HG03571 (cell line): Measurements from ENCODE around the gene B4GALNT3.
A peak's percentile ranks its signal among the peaks of the same experiment; 100 is the strongest.

ENCODE experiments used
- ATAC-seq: cut with Tn5 transposase; IDR thresholded peaks from one replicate; pipeline ENCODE4 v1.9.1; 2021; ENCODE audit not compliant: unreplicated experiment

B4GALNT3 gene

DNA sequence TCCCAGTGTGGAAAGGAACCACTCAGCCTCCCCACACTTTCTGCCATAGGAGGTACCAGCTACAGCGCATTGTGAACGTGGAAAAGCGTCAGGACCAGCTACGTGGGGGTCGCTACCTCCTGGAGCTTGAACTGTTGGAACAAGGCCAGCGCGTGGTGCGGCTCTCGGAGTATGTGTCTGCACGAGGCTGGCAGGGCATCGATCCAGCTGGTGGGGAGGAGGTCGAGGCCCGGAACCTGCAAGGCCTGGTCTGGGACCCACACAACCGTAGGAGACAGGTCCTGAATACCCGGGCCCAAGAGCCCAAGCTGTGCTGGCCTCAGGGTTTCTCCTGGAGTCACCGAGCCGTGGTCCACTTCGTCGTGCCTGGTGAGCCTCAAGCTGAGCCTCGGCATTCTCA, 96.8 kb downstream of the B4GALNT3 start:
- ATAC-seq: no peak

GRCh38 chr12:558580-558979, 98.8 kb downstream of the B4GALNT3 start:
- no peak for ATAC-seq

GRCh38 chr12:559208-559905, 99.6 kb downstream of the B4GALNT3 start:
- no peak for ATAC-seq

DNA sequence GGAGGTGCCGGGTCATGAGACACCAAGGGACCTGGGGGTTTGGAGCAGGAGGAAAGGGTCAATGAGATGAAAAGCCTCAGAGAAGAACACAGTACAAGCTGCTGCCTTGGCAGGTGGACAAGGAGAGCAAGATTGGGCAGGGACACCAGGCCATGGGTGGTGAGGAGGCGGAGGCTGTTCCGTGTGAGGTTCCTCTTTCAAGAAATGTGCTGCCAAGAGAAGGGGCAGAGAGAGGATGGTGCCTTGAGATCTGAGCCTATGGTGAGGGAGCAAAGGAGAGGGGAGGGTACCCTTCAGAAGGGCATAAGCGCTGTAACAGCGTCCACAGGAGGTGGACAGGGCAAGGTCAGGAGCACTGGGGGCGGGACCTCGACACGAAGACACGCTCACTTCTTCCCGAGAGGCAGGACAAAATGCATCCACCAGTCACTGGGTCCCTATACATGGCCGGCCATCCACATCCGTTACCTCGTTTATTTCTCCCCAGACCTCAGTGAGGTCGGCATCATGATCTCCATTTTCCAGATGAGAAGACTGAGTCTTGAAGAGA, 100.2 kb downstream of the B4GALNT3 start:
- ATAC-seq: no peak

GRCh38 chr12:560691-561390, 101.1 kb downstream of the B4GALNT3 start:
- ATAC-seq: no peak

GRCh38 chr12:561391-561705, 101.6 kb downstream of the B4GALNT3 start:
- ATAC-seq: no peak

DNA sequence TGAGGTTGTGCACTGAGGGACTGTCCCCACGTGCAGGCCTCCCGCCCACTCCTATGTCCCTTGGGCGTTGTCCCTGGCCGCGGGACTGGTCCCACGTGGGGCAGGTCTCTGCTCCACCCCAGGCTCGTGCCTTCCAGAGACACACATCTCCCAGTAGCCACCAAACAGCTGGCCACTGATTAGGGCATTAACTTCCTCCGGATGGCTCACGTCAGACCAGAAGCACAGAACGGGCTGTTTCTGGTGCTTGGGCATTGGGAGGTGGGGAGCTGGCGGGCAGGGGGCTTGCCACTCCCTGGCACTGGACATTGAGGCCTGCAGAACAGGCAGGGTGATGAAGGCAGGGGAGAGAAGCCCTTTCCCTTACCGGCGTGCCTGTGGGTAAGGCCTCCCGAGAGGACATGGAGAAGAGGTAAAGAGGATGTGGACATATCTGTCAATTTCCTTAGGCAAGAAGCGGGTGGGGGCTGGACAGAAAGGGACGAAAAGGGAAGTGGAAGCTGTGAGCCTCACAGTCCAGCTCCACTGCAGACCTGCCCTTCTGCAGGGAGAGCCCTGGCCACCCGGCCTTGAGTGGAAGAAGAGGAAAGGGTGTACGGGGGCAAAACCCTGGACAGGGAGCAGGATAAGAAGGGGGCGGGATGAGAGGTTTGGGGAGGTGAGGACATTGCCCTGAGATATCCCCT, 102.3 kb downstream of the B4GALNT3 start:
- ATAC-seq: no peak

GRCh38 chr12:562634-563033, 102.9 kb downstream of the B4GALNT3 start:
- ATAC-seq: no peak

DNA sequence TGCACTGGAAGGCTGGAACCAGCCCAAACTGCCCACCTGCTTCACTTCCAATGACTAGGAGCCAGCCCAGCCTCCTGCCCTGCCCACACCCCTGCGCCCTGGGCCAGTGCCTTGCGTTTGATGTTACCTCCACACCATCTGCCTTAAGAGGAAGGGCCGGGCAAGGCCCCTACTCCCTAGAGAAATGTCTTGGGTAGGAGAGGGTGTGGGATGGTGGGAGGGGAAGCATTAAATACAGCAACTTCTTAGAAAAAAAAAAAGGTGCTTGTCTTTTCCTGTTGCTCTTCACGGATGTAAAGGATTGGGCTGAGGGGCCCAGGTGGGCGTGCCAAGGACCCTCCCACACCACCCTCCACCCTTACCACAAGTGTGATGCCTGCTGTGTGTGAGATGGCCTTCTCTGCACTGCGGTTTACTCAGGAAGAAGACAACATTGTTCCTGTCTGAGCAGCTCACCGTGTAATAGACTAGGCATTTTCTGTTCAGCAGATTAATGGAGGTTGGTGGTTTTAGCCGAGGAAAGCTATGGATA, 103.6 kb downstream of the B4GALNT3 start:
- ATAC-seq: no peak

GRCh38 chr12:563787-564298, 104.1 kb downstream of the B4GALNT3 start:
- ATAC-seq: no peak

GRCh38 chr12:565161-565560, 105.4 kb downstream of the B4GALNT3 start:
- no peak for ATAC-seq

GRCh38 chr12:565589-566105, 105.9 kb downstream of the B4GALNT3 start:
- no peak for ATAC-seq

- ATAC-seq: no peak
These were observed 108.7 kb downstream of the B4GALNT3 start for GRCh38 chr12:568486-568885.

- no peak for ATAC-seq
These were observed 109.4 kb downstream of the B4GALNT3 start for GRCh38 chr12:569091-569676.

- peak; percentile 68 for ATAC-seq
These were observed 110.2 kb downstream of the B4GALNT3 start for GRCh38 chr12:569803-570434.

GRCh38 chr12:570435-570920, 110.7 kb downstream of the B4GALNT3 start:
- ATAC-seq: no peak

- no peak for ATAC-seq
These were observed 111.4 kb downstream of the B4GALNT3 start for GRCh38 chr12:570921-571794.

GRCh38 chr12:571795-572531, 112.2 kb downstream of the B4GALNT3 start:
- ATAC-seq: no peak

GRCh38 chr12:572532-572899, 112.8 kb downstream of the B4GALNT3 start:
- no peak for ATAC-seq
